MM.1S (cell line): ENCODE data around the gene HEXIM1.

Source experiments
- DNase-seq: peaks from one replicate; pipeline ENCODE4 v3.0.0-alpha.2; 2015
- H2AFZ ChIP-seq: fragments of 300-600 bp; sonication (generic); 2 replicates; pipeline ENCODE4 v1.6.0; 2016; ENCODE audit warnings: antibody characterized with exemption, low read length
- H3F3A ChIP-seq: fragments of 300-600 bp; sonication (generic); 2 replicates; pipeline ENCODE4 v1.6.1; 2016; ENCODE audit warnings: mild to moderate bottlenecking, antibody characterized with exemption, low read length, moderate library complexity, mixed read lengths; ENCODE audit not compliant: insufficient read depth
- H3K27ac ChIP-seq: fragments of 300-600 bp; sonication (generic); 2 replicates; pipeline ENCODE4 v1.5.1; 2016; ENCODE audit warnings: mild to moderate bottlenecking, low read length
- H3K27me3 ChIP-seq: fragments of 300-600 bp; sonication (generic); replicated peaks from 2 replicates; pipeline ENCODE4 v1.6.0; 2016; ENCODE audit warnings: low read length; ENCODE audit not compliant: insufficient read depth
- H3K36me3 ChIP-seq: fragments of 300-600 bp; sonication (generic); replicated peaks from 2 replicates; pipeline ENCODE4 v1.6.1; 2016; ENCODE audit warnings: mild to moderate bottlenecking, low read length, mixed read lengths; ENCODE audit not compliant: insufficient read depth
- H3K4me1 ChIP-seq: fragments of 300-600 bp; sonication (generic); 2 replicates; pipeline ENCODE4 v1.6.1; 2016; ENCODE audit warnings: low read length, mixed read lengths
- H3K4me2 ChIP-seq: fragments of 300-600 bp; sonication (generic); 2 replicates; pipeline ENCODE4 v1.6.0; 2016; ENCODE audit warnings: low read depth, low read length
- H3K4me3 ChIP-seq: fragments of 300-600 bp; sonication (generic); 2 replicates; pipeline ENCODE4 v1.5.1; 2016; ENCODE audit warnings: low read length, mixed read lengths
- H3K79me2 ChIP-seq: fragments of 300-600 bp; sonication (generic); 2 replicates; pipeline ENCODE4 v1.6.1; 2016; ENCODE audit warnings: mixed run types, low read length, mixed read lengths
- H3K9ac ChIP-seq: fragments of 300-600 bp; sonication (generic); 2 replicates; pipeline ENCODE4 v1.6.1; 2016; ENCODE audit warnings: low read length, mixed read lengths
- H3K9me2 ChIP-seq: fragments of 300-600 bp; sonication (generic); replicated peaks from 2 replicates; pipeline ENCODE4 v1.6.1; 2016; ENCODE audit warnings: mild to moderate bottlenecking, low read length, mixed read lengths; ENCODE audit not compliant: insufficient read depth
- H3K9me3 ChIP-seq: fragments of 300-600 bp; sonication (generic); replicated peaks from 2 replicates; pipeline ENCODE4 v1.6.1; 2016; ENCODE audit warnings: mild to moderate bottlenecking, low read length, mixed read lengths; ENCODE audit not compliant: insufficient read depth
- H4K20me1 ChIP-seq: fragments of 300-600 bp; sonication (generic); 2 replicates; pipeline ENCODE4 v1.6.1; 2016; ENCODE audit warnings: mild to moderate bottlenecking, low read length, moderate library complexity, mixed read lengths; ENCODE audit not compliant: insufficient read depth
- CTCF ChIP-seq: fragments of 300-600 bp; sonication (generic); IDR thresholded peaks from 2 replicates; pipeline ENCODE4 v1.5.1; 2016; ENCODE audit warnings: antibody characterized with exemption, low read length, mixed read lengths
- EZH2 ChIP-seq: fragments of 300-600 bp; sonication (generic); optimal IDR thresholded peaks from 2 replicates; pipeline ENCODE3; 2017; ENCODE audit warnings: low read depth, mild to moderate bottlenecking, antibody characterized with exemption, low read length, mixed read lengths
- EZH2phosphoT487 ChIP-seq: fragments of 300-600 bp; sonication (generic); IDR thresholded peaks from 2 replicates; pipeline ENCODE4 v1.6.1; 2018; ENCODE audit warnings: antibody characterized with exemption, low read length

HEXIM1 gene

GRCh38 chr17:45116434-45117016, 31.8 kb upstream of the HEXIM1 start:
- H3K4me1 ChIP-seq: no peaks in the 10 kb centered on the region
- TF ChIP-seq EZH2: no peak
- TF ChIP-seq EZH2phosphoT487: no peak
- no peak for TF ChIP-seq CTCF
- H3K36me3 ChIP-seq: no peaks in the 10 kb centered on the region
- H3K27ac ChIP-seq: no peak overlapping the region
- H3K4me2 ChIP-seq: no peak overlapping the region
- no peak overlapping the region for H3K4me3 ChIP-seq
- H3K9me2 ChIP-seq: no peaks in the 10 kb centered on the region
- H3K27me3 ChIP-seq: no peaks in the 10 kb centered on the region; the same call in none of the 2 replicates
- H3K9me3 ChIP-seq: no peaks in the 10 kb centered on the region
- no peaks in the 10 kb centered on the region for H4K20me1 ChIP-seq
- no peaks in the 10 kb centered on the region for H3K79me2 ChIP-seq
- no peaks in the 10 kb centered on the region for H3F3A ChIP-seq
- no peak overlapping the region for H3K9ac ChIP-seq
- DNase-seq: no peak
- H2AFZ ChIP-seq: no peak overlapping the region

- Histone ChIP-seq H4K20me1 (no peaks in the 10 kb centered on the region), H3K4me2 (no peak overlapping the region), H3K9me3 (no peaks in the 10 kb centered on the region), H2AFZ (no peak overlapping the region), H3K36me3 (no peaks in the 10 kb centered on the region), H3K79me2 (no peaks in the 10 kb centered on the region), H3F3A (no peaks in the 10 kb centered on the region), H3K9me2 (no peaks in the 10 kb centered on the region), H3K4me3 (no peak overlapping the region), H3K27me3 (peaks cover under 1% of the 10 kb centered on the region), H3K27ac (no peak overlapping the region), H3K9ac (no peak overlapping the region), H3K4me1 (no peaks in the 10 kb centered on the region)
- DNase-seq: no peak
- TF ChIP-seq EZH2phosphoT487 (no peak), CTCF (no peak), EZH2 (no peak)
Measured at GRCh38 chr17:45117334-45117733, 30.9 kb upstream of the HEXIM1 start.

GRCh38 chr17:45117848-45118646, 30.2 kb upstream of the HEXIM1 start:
- H3K27ac ChIP-seq: no peak overlapping the region
- no peaks in the 10 kb centered on the region for H3K36me3 ChIP-seq
- H3K27me3 ChIP-seq: peaks cover 6% of the 10 kb centered on the region
- H3K79me2 ChIP-seq: no peaks in the 10 kb centered on the region
- H3K9me3 ChIP-seq: no peaks in the 10 kb centered on the region
- DNase-seq: no peak
- no peaks in the 10 kb centered on the region for H3K4me1 ChIP-seq
- TF ChIP-seq CTCF: no peak
- TF ChIP-seq EZH2: no peak
- no peak overlapping the region for H3K4me3 ChIP-seq
- H2AFZ ChIP-seq: no peak overlapping the region
- H3K9me2 ChIP-seq: no peaks in the 10 kb centered on the region
- H3K9ac ChIP-seq: no peak overlapping the region
- no peaks in the 10 kb centered on the region for H4K20me1 ChIP-seq
- H3K4me2 ChIP-seq: no peak overlapping the region
- H3F3A ChIP-seq: no peaks in the 10 kb centered on the region
